GM15510 (cell line): ENCODE data around the gene CFAP92.

Experiments
- POLR2A ChIP-seq: IDR thresholded peaks from 3 replicates; pipeline ENCODE4 v1.6.1; 2011; ENCODE audit warnings: borderline replicate concordance; ENCODE audit not compliant: insufficient read length; ENCODE audit errors: extremely low read depth

The CFAP92 gene

GRCh38 chr3:128867200-128868125 is 126.4 kb downstream of the CFAP92 start:
- TF ChIP-seq POLR2A, result no peak

- TF ChIP-seq POLR2A, result no peak
These were observed 129.5 kb downstream of the CFAP92 start for GRCh38 chr3:128864351-128864811.

- no peak for TF ChIP-seq POLR2A
These were observed 130.3 kb downstream of the CFAP92 start for GRCh38 chr3:128863560-128863959.

GRCh38 chr3:128861491-128861890 is 132.4 kb downstream of the CFAP92 start:
- no peak for TF ChIP-seq POLR2A
